IPS-18c (cell line): ENCODE data around the gene APOM.

Source experiments
- H3K4me3 ChIP-seq: 2 replicates; pipeline ENCODE4 v1.7.0; 2013; ENCODE audit warnings: low read depth, mild to moderate bottlenecking, low read length, moderate library complexity; ENCODE audit not compliant: insufficient read depth
- H3K9me3 ChIP-seq: one replicate; pipeline ENCODE4 v1.6.1; 2013; ENCODE audit warnings: mild to moderate bottlenecking, low read length, moderate library complexity; ENCODE audit not compliant: control insufficient read depth, insufficient read depth

APOM gene

GRCh38 chr6:31663961-31664789 lies 8.5 kb downstream of the APOM start:
- no peaks in the 10 kb centered on the region for H3K9me3 ChIP-seq
- peak overlapping the region; percentile 95 for H3K4me3 ChIP-seq

DNA sequence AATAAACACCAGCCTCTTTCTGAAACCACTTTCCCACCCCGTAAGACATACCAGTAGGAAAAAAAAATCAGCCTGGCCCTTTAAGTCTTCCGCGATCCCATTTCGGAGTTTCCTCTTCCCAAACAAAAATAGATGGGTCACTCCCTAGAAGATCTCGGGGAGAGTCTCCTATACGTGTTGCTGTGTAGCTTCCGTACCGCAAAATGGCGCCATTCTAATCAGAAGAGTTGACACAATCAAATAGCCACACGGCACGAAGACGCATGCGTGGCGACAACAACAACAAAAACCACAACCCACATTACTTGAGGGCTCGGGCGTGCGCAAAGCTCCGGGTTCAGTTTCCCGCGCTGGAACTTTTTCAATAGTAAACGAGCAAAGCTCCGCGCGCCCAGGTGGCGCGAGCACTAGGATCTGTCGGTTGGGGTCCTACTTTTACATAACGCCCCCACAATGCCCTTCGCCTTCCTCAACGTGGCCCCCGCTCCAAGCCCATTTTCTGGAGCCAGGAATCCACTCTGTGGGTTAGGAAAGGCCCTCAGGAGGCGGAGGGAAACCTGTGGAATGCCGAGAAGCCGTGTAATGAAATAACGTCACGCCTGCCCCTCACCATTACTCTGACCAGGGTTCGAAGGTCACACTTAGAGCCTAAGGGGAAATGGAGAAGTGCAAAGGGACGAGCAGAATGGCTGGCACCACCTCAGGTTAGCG lies 9.3 kb downstream of the APOM start, which contains the start of gene GPANK1:
TSS of gene GPANK1 (minus strand) at position 208 of the 711 bp plus-strand sequence. CDS start 519 bp downstream, outside the sequence.
- Histone ChIP-seq H3K4me3 (peak within 1 kb of the TSS; percentile 95), H3K9me3 (no peaks in the 10 kb centered on the region)

- peak within 1 kb of the TSS; percentile 95 for H3K4me3 ChIP-seq
- no peaks in the 10 kb centered on the region for H3K9me3 ChIP-seq
Measured at GRCh38 chr6:31665501-31666336, 10.0 kb downstream of the APOM start, which contains the start of gene CSNK2B. Gene CSNK2B, plus strand, starts transcription at chr6:31666080. Its CDS starts 752 bp downstream, at chr6:31666832.

DNA sequence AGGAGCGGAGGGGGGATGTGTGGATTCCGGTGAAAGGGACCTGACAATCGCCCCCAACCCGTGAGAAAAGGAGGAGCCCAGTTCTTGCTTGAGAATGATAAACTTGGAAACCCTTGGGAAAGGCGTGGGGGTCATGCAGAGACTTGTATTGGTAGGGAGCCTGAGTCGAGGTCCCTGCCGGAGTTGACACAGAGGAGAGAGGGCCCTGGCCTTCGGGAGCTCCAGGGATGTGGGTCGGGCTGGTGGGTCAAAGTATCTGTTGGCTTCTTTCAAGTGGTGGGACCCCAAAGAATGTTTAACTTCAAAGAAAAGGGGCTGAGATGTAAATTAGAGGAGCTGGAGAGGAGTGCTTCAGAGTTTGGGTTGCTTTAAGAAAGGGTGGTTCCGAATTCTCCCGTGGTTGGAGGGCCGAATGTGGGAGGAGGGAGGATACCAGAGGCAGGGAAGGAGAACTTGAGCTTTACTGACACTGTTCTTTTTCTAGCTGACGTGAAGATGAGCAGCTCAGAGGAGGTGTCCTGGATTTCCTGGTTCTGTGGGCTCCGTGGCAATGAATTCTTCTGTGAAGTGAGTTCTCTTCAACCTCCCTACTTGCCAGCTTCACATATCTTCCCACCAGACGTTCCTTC lies 10.8 kb downstream of the APOM start:
- Histone ChIP-seq H3K4me3 (peak overlapping the region; percentile 89), H3K9me3 (no peaks in the 10 kb centered on the region)

GRCh38 chr6:31669676-31670075 lies 14.0 kb downstream of the APOM start, which contains the start of gene LY6G5B:
Gene LY6G5B, plus strand, starts transcription at chr6:31669976. Its CDS starts 975 bp downstream, at chr6:31670951.
- Histone ChIP-seq H3K4me3 (no peak within 1 kb of the TSS), H3K9me3 (peaks cover 2% of the 10 kb centered on the region)

- Histone ChIP-seq H3K9me3 (peaks cover 6% of the 10 kb centered on the region), H3K4me3 (no peak overlapping the region)
Measured at GRCh38 chr6:31676322-31676903, 20.7 kb downstream of the APOM start.

GRCh38 chr6:31676904-31677303 lies 21.2 kb downstream of the APOM start:
- Histone ChIP-seq H3K4me3 (no peak overlapping the region), H3K9me3 (peaks cover 4% of the 10 kb centered on the region)

DNA sequence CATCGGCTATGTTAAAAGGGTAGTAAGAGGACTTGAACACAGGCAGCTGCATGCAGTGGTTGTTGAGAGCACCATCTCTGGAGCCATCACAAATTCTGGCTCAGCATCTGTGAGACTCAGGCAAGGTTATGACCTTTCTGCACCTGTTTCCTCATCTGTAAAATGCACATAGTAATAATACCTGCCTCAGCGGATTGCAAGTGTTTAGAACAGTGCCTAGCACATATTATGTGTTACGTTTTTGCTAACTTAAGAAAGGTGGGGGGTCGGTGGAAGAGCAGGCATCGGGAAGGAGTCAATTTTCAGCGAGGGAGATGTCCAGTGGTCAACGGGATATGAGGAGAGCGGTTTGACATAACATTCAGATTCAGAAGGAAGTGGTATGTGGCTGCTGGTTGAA lies 22.3 kb downstream of the APOM start:
- no peak overlapping the region for H3K4me3 ChIP-seq
- H3K9me3 ChIP-seq = peaks cover 4% of the 10 kb centered on the region

DNA sequence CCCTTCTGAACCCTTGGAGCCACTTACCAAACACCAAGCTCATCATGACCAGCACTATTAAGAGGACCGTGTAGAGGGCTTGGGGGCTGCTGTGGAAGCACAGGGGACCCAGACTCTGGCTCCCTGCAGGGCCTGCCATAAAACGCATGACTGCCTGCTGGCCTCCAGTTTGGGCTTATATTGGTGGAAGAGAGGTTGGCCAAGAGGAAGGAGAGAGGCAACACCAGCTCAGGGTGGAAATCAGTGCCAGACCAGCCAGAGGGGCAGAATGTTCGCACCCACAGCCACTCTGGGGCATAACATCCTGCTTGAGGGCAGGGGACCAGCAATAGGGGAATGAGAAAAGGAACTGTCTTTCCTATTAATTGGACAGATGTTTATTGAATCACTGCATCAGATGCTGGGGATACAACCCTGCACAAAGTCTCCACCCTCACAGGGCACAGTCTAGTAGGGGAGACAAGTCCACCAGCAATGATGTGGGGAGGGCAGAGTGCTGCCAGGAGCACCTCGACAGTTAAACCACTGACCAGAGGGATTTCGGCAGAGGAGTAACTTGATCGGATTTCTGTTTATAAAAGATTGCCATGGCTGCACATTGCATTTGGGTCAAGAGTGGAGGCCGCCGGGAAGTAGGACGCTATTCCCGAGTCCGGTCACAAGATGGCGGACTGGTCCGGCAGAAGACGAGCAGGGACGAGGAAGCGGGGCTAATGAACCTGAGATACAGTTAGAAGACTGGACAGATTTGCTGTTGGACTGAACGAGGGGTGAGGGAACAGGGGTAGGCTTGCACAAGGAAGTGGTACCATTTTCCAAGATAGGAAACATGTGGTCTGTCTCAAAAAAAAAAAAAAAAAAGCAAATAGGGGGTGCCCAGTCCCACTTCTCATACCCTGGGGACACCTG lies 24.8 kb downstream of the APOM start, which contains the start of gene LY6G5C:
TSS of gene LY6G5C (minus strand) at position 842 of the 909 bp plus-strand sequence. CDS start at position 148, 694 bp downstream.
- peaks cover 4% of the 10 kb centered on the region for H3K9me3 ChIP-seq
- H3K4me3 ChIP-seq = peak within 1 kb of the TSS; percentile 50

- H3K9me3 ChIP-seq = peaks cover 4% of the 10 kb centered on the region
- peak overlapping the region; percentile 50 for H3K4me3 ChIP-seq
Measured at GRCh38 chr6:31681135-31681671, 25.5 kb downstream of the APOM start.

DNA sequence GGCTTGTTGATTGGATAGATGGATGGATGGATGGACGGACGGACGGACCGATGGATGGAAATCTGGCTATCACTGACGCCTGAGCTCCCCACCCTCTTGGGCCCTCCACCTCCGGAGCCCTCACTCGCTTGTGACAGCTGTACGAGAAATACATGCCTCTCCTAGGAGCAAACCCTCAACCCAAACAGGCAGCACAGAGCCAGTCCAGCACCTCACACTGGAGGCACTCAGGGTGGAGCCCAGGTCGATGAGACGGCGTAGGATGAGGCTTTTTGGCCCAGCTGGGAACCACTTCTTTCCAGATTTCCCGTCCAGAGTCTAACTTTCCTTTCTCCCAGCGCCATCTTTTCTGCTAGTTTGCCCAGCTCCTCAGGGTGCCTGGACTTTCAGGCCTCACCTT lies 27.9 kb downstream of the APOM start:
- Histone ChIP-seq H3K4me3 (peak overlapping the region; percentile 52; the same call in 1 of the 2 replicates), H3K9me3 (no peaks in the 10 kb centered on the region)

GRCh38 chr6:31686483-31686882 lies 30.8 kb downstream of the APOM start:
- Histone ChIP-seq H3K9me3 (peaks cover 4% of the 10 kb centered on the region), H3K4me3 (no peak overlapping the region)

- Histone ChIP-seq H3K9me3 (peaks cover 4% of the 10 kb centered on the region), H3K4me3 (no peak overlapping the region)
Measured at GRCh38 chr6:31687321-31687720, 31.6 kb downstream of the APOM start.

GRCh38 chr6:31687860-31688693 lies 32.4 kb downstream of the APOM start:
- Histone ChIP-seq H3K9me3 (peaks cover 4% of the 10 kb centered on the region), H3K4me3 (no peak overlapping the region)
